Measurements from ENCODE around the gene IL12RB1.

- TF ChIP-seq POLR2AphosphoS5 (IDR thresholded peaks at IDR 0.05; ENCODE audit: low read depth, low read length), result no peak
- TF ChIP-seq KDM1A (IDR thresholded peaks at IDR 0.05; ENCODE audit: borderline replicate concordance, low read length), result no peak
- no peak for TF ChIP-seq KDM5A (IDR thresholded peaks at IDR 0.05; ENCODE audit: low read length)
- TF ChIP-seq GABPA (IDR thresholded peaks at IDR 0.05; ENCODE audit: borderline replicate concordance, insufficient read depth, low read length), result no peak
- TF ChIP-seq SRF (IDR thresholded peaks at IDR 0.05; ENCODE audit: low read depth, low read length), result no peak
- no peak for TF ChIP-seq CTCF (IDR thresholded peaks at IDR 0.05; ENCODE audit: control extremely low read depth in 1 of 3, insufficient read depth in 1 of 3, low read depth in 1 of 3, low read length in 3 of 3)
- no peak for TF ChIP-seq MAX (IDR thresholded peaks at IDR 0.05)
- no peak for TF ChIP-seq SUZ12 (IDR thresholded peaks at IDR 0.05; ENCODE audit: low read length)
- no peak for TF ChIP-seq ZNF274 (IDR thresholded peaks at IDR 0.05; ENCODE audit: borderline replicate concordance, extremely low read depth, low read length)
- TF ChIP-seq EZH2 (IDR thresholded peaks at IDR 0.05; ENCODE audit: low read depth, low read length, severe bottlenecking), result no peak
- TF ChIP-seq GTF2F1 (IDR thresholded peaks at IDR 0.05; ENCODE audit: borderline replicate concordance, low read depth, low read length), result no peak
- no peak for TF ChIP-seq RBBP5 (IDR thresholded peaks at IDR 0.05; ENCODE audit: borderline replicate concordance, low read depth, low read length)
Observed at GRCh38 chr19:18073197-18073596, 13.5 kb downstream of the IL12RB1 start.
